DOHH2 (cell line): ENCODE measurements around the gene UAP1L1.

Source experiments
- CTCF ChIP-seq: fragments of 200-600 bp; sonication (generic); IDR thresholded peaks from one replicate; pipeline ENCODE4 v1.5.1; 2014; ENCODE audit warnings: antibody characterized with exemption, mild to moderate bottlenecking, low read depth, low read length; ENCODE audit not compliant: poor library complexity, severe bottlenecking
- EZH2phosphoT487 ChIP-seq: fragments of 200-600 bp; sonication (generic); IDR thresholded peaks from 2 replicates; pipeline ENCODE4 v1.6.1; 2017; ENCODE audit warnings: borderline replicate concordance, mild to moderate bottlenecking, antibody characterized with exemption, low read length, moderate library complexity, mixed read lengths

GRCh38 chr9:137086531-137087408, 9.5 kb downstream of the UAP1L1 start, which contains the start of gene MAN1B1:
- no peak for TF ChIP-seq CTCF
- TF ChIP-seq EZH2phosphoT487: no peak
